Stimulated activated CD8-positive, alpha-beta memory T cell treated with anti-CD3 and anti-CD28 coated beads, Interleukin-4, amount 100 ng/mL, for 48 hours (primary cell): ENCODE data around the gene SLC9A5.

Experiments
- DNase-seq: peaks from one replicate; pipeline ENCODE4 v3.0.0-alpha.2; 2020

SLC9A5 gene

GRCh38 chr16:67216612-67217490, 31.9 kb upstream of the SLC9A5 start:
- no peak for DNase-seq

- DNase-seq = no peak
These were observed 24.8 kb upstream of the SLC9A5 start for GRCh38 chr16:67223992-67224391.

GRCh38 chr16:67226295-67226803, 22.4 kb upstream of the SLC9A5 start:
- no peak for DNase-seq

- peak; percentile 99 for DNase-seq
These were observed 21.8 kb upstream of the SLC9A5 start, which contains the start of gene TMEM208 for GRCh38 chr16:67226804-67227566. TSS of gene TMEM208 (plus strand) at chr16:67227130. CDS start at chr16:67227219, 89 bp downstream.

GRCh38 chr16:67227567-67227921, 21.2 kb upstream of the SLC9A5 start:
- DNase-seq = no peak

- DNase-seq = no peak
These were observed 20.6 kb upstream of the SLC9A5 start for GRCh38 chr16:67228034-67228785.

- no peak for DNase-seq
These were observed 19.9 kb upstream of the SLC9A5 start for GRCh38 chr16:67228905-67229304.

GRCh38 chr16:67229906-67230808, 18.6 kb upstream of the SLC9A5 start:
- no peak for DNase-seq

GRCh38 chr16:67230809-67231660, 17.7 kb upstream of the SLC9A5 start:
- DNase-seq = no peak

- no peak for DNase-seq
These were observed 15.2 kb upstream of the SLC9A5 start for GRCh38 chr16:67233596-67233995.

- no peak for DNase-seq
These were observed 14.6 kb upstream of the SLC9A5 start for GRCh38 chr16:67234180-67234597.

GRCh38 chr16:67235816-67236562, 12.8 kb upstream of the SLC9A5 start:
- DNase-seq = no peak

- DNase-seq = peak; percentile 95
These were observed 12.0 kb upstream of the SLC9A5 start for GRCh38 chr16:67236563-67237395.

- DNase-seq = no peak
These were observed 11.1 kb upstream of the SLC9A5 start for GRCh38 chr16:67237396-67238277.

GRCh38 chr16:67238278-67238575, 10.6 kb upstream of the SLC9A5 start:
- DNase-seq = no peak

- DNase-seq = no peak
These were observed 9.8 kb upstream of the SLC9A5 start for GRCh38 chr16:67238806-67239470.

GRCh38 chr16:67240506-67240905, 8.3 kb upstream of the SLC9A5 start:
- no peak for DNase-seq
